Breast epithelium (tissue), 3 donors: Measurements from ENCODE around the gene CRYBA2.
A peak's percentile ranks its signal among the peaks of the same experiment; 100 is the strongest.

Experiments
- CTCF ChIP-seq, 3 donors: fragments of 450-650 bp; IDR thresholded peaks; one replicate each; pipeline ENCODE4 v1.5.1; 2016 to 2017; ENCODE audit warnings: antibody characterized with exemption in 3 of 3, mild to moderate bottlenecking in 3 of 3, moderate library complexity in 3 of 3
- POLR2A ChIP-seq: fragments of 450-650 bp; IDR thresholded peaks from one replicate; pipeline ENCODE4 v1.6.1; 2016; ENCODE audit warnings: antibody characterized with exemption, mild to moderate bottlenecking, moderate library complexity
- POLR2AphosphoS5 ChIP-seq, 3 donors: sonication (generic); formaldehyde crosslinking; IDR thresholded peaks; one replicate each; pipeline ENCODE4 v1.6.1; 2017; ENCODE audit warnings: antibody characterized with exemption in 3 of 3

- TF ChIP-seq CTCF (IDR thresholded peaks at IDR 0.05) (peak; percentile 79 to 92 (median 90)), POLR2A (no peak), POLR2AphosphoS5 (IDR thresholded peaks at IDR 0.05) (no peak)
These were observed 36.6 kb upstream of the CRYBA2 start for GRCh38 chr2:219029829-219030165.
